K562 (cell line): ENCODE data around the gene ABHD14A. TPM values are rescaled to one million over a fixed set of nuclear protein-coding genes. Genes with fewer than 3 reads are reported as not detected.
A peak's percentile ranks its signal among the peaks of the same experiment; 100 is the strongest.

Experiments used
- ATAC-seq: fragments of 200-7000 bp; cut with Tn5 transposase; 3 replicates; pipeline ENCODE4 v1.9.1; 2020; ENCODE audit warnings: moderate library complexity
- BruUV-seq: library from RNA; stranded (reverse); fragments of 400-500 nt; replicated peaks from 2 replicates; lab custom pipeline; 2021; lab: Mats Ljungman, UMichigan
- CTCF ChIA-PET: fragments of 300-600 bp; formaldehyde crosslinking; extraction: SDS; loops from one replicate; lab custom pipeline; 2021; ENCODE audit warnings: low intra/inter-chr PET ratio; lab: Yijun Ruan, JAX
- POLR2A ChIA-PET: fragments of 300-600, 350-650 bp; sonication (Branson Sonifier 250); formaldehyde crosslinking; extraction: SDS; loops from one replicate; lab custom pipeline; 2021; ENCODE audit warnings: antibody characterized with exemption, inconsistent platforms; lab: Yijun Ruan, JAX
- DNase-seq, 4 experiments: peaks; one replicate each; pipeline versions ENCODE4 v3.0.0 to v3.0.0-alpha.2; 2011 to 2018; ENCODE audit warnings: low spot score in 3 of 4, mixed read lengths in 3 of 4; ENCODE audit errors: extremely low read depth in 1 of 4
- FAIRE-seq: peaks from 2 replicates; lab custom pipeline; 2011; peaks lifted over from hg19 to GRCh38; lab: Jason Lieb, UNC
- H2AFZ ChIP-seq: 2 replicates; pipeline ENCODE4 v1.6.0; 2011; ENCODE audit warnings: low read depth, low read length, control low read depth, inconsistent platforms
- H3K27ac ChIP-seq: fragments of 200-600 bp; 3 replicates; pipeline ENCODE4 v1.8.0; 2011; ENCODE audit warnings: low read depth, mild to moderate bottlenecking, control low read depth, inconsistent platforms, low read length, moderate library complexity, mixed read lengths; ENCODE audit errors: extremely low read depth
- H3K27me3 ChIP-seq, 2 experiments: fragments of 300-600 bp in 1 of 2; 2 replicates in 1 of 2; 3 replicates in 1 of 2; pipeline versions ENCODE4 v1.6.0 to v1.8.0; 2011; ENCODE audit warnings: inconsistent platforms in 2 of 2, low read length in 2 of 2, mild to moderate bottlenecking in 1 of 2, mixed read lengths in 1 of 2, moderate library complexity in 1 of 2; ENCODE audit not compliant: control insufficient read depth in 2 of 2, insufficient read depth in 2 of 2
- H3K36me3 ChIP-seq: fragments of 300-600 bp; 3 replicates; pipeline ENCODE4 v1.8.0; 2011; ENCODE audit warnings: mild to moderate bottlenecking, low read length, inconsistent platforms; ENCODE audit not compliant: control insufficient read depth, insufficient read depth
- H3K4me1 ChIP-seq, 2 experiments: fragments of 200-600 bp in 1 of 2; replicated peaks in 1 of 2; 2 replicates in 1 of 2; 3 replicates in 1 of 2; pipeline versions ENCODE4 v1.5.1 to v1.8.0; 2011; ENCODE audit warnings: inconsistent platforms in 2 of 2, low read length in 2 of 2, mild to moderate bottlenecking in 1 of 2, mixed read lengths in 1 of 2, moderate library complexity in 1 of 2; ENCODE audit not compliant: control insufficient read depth in 2 of 2, insufficient read depth in 2 of 2
- H3K4me2 ChIP-seq: 2 replicates; pipeline ENCODE4 v1.6.1; 2011; ENCODE audit warnings: low read length, control low read depth, inconsistent platforms, mixed read lengths; ENCODE audit not compliant: insufficient read depth
- H3K4me3 ChIP-seq: fragments of 200-600 bp; sonication (generic), shearing (Covaris generic); 2 replicates; pipeline ENCODE4 v1.5.1; 2016; ENCODE audit warnings: control low read depth, inconsistent platforms
- H3K79me2 ChIP-seq: fragments of 200-600 bp; 3 replicates; pipeline ENCODE4 v1.8.0; 2011; ENCODE audit warnings: low read length, inconsistent platforms; ENCODE audit not compliant: control insufficient read depth, insufficient read depth
- H3K9ac ChIP-seq, 2 experiments: 2 replicates each; pipeline versions ENCODE4 v1.6.0 to v1.6.1; 2011; ENCODE audit warnings: low read depth in 2 of 2, low read length in 2 of 2, control low read depth in 1 of 2, inconsistent platforms in 1 of 2, mild to moderate bottlenecking in 1 of 2, mixed read lengths in 1 of 2; ENCODE audit not compliant: insufficient read depth in 1 of 2
- H3K9me1 ChIP-seq: one replicate; pipeline ENCODE4 v1.6.0; 2011; ENCODE audit warnings: inconsistent platforms, mild to moderate bottlenecking, low read length, moderate library complexity; ENCODE audit not compliant: control insufficient read depth, insufficient read depth
- H3K9me3 ChIP-seq: replicated peaks from 2 replicates; pipeline ENCODE4 v1.5.1; 2011; ENCODE audit warnings: low read depth, low read length, inconsistent platforms; ENCODE audit not compliant: control insufficient read depth, insufficient read depth
- H4K20me1 ChIP-seq: replicated peaks from 2 replicates; pipeline ENCODE4 v1.6.1; 2011; ENCODE audit warnings: low read length, inconsistent platforms, mixed read lengths; ENCODE audit not compliant: control insufficient read depth, insufficient read depth
- HDAC1 ChIP-seq, 2 experiments: fragments of 450-650 bp; IDR thresholded peaks; 2 replicates each; pipeline ENCODE4 v1.6.1; 2016 to 2017; ENCODE audit warnings: inconsistent platforms in 1 of 2, mild to moderate bottlenecking in 1 of 2, moderate library complexity in 1 of 2
- HOMEZ ChIP-seq: fragments of 250-450 bp; sonication (Bioruptor Pico); IDR thresholded peaks from 2 replicates; pipeline ENCODE4 v1.4.0; 2020; ENCODE audit warnings: mild to moderate bottlenecking, moderate library complexity
- MTF1 ChIP-seq: fragments of 250-450 bp; sonication (Bioruptor Pico); IDR thresholded peaks from 2 replicates; pipeline ENCODE4 v1.9.0; 2021; ENCODE audit warnings: moderate library complexity, mild to moderate bottlenecking, inconsistent platforms, borderline replicate concordance
- NR0B1 ChIP-seq: fragments of 450-650 bp; IDR thresholded peaks from one replicate; pipeline ENCODE4 v1.6.1; 2018; ENCODE audit warnings: mild to moderate bottlenecking, moderate library complexity; ENCODE audit not compliant: partially characterized antibody
- POLR2G ChIP-seq: fragments of 200-400 bp; formaldehyde crosslinking; IDR thresholded peaks from 2 replicates; pipeline ENCODE4 v1.6.1; 2017; ENCODE audit warnings: low read depth, mild to moderate bottlenecking, antibody characterized with exemption, low read length, moderate library complexity
- SRF ChIP-seq, 2 experiments: fragments of 250-450, 450-650 bp in 1 of 2; sonication (Bioruptor Pico) in 1 of 2; sonication (generic) in 1 of 2; formaldehyde crosslinking; IDR thresholded peaks; 2 replicates each; pipeline versions ENCODE4 v1.5.0 to v1.5.1; 2020 to 2022; ENCODE audit warnings: mild to moderate bottlenecking in 1 of 2, missing genetic modification reagents in 1 of 2
- TAL1 ChIP-seq: fragments of 450-650 bp; IDR thresholded peaks from 2 replicates; pipeline ENCODE4 v1.6.1; 2016; ENCODE audit warnings: mild to moderate bottlenecking
- TCFL5 ChIP-seq: fragments of 250-450 bp; sonication (Bioruptor Pico); conservative IDR thresholded peaks from 2 replicates; pipeline ENCODE4 v1.6.1; 2021; ENCODE audit warnings: mild to moderate bottlenecking, moderate library complexity, matching md5 sums
- ZNF280A ChIP-seq: fragments of 450-650 bp; IDR thresholded peaks from 2 replicates; pipeline ENCODE4 v1.6.1; 2018; ENCODE audit warnings: mild to moderate bottlenecking, low read depth; ENCODE audit not compliant: partially characterized antibody
- ZNF347 ChIP-seq: fragments of 450-650 bp; formaldehyde crosslinking; IDR thresholded peaks from 2 replicates; pipeline ENCODE4 v1.4.0; 2020; ENCODE audit warnings: low read depth, mild to moderate bottlenecking, moderate library complexity
- ZNF449 ChIP-seq: fragments of 250-450 bp; sonication (Bioruptor Pico); IDR thresholded peaks from 2 replicates; pipeline ENCODE4 v1.8.0; 2022; ENCODE audit warnings: moderate library complexity, mild to moderate bottlenecking, inconsistent platforms
- WGBS: fragments of 100-300 bp; shearing (Covaris generic); methylation state at CpG from one replicate; pipeline ENCODE4 v1.1.6; 2016; ENCODE audit warnings: low coverage, mixed read lengths; ENCODE audit not compliant: insufficient coverage; ENCODE audit errors: missing lambda C conversion rate; 5-methylcytosine and 5-hydroxymethylcytosine counted together
- in situ Hi-C: fragments of 300-500 bp; cut with MboI; formaldehyde crosslinking; loops from 4 replicates; pipeline ENCODE4 v1.15.0; 2018; ENCODE audit warnings: inconsistent platforms, mixed read lengths
- intact Hi-C: fragments of 100-400 bp; cut with micrococcal nuclease; formaldehyde crosslinking; loops from 2 replicates; pipeline ENCODE4 v1.14.2; 2022
- polyA plus RNA-seq, 8 experiments: library from polyadenylated mRNA; depleted of rRNA in 4 of 8; stranded (reverse) in 5 of 8; unstranded in 3 of 8; fragments of >200 nt; fragmentation: Nextera tagmentation in 2 of 8; fragmentation: Illumina TruSeq in 1 of 8; extraction: Ambion mirVana in 2 of 8; extraction: Trizol in 1 of 8; gene quantifications; 2 replicates each; pipeline versions ENCODE4 v1.2.1 to v1.2.3, GENCODE V29; 2011 to 2014; ENCODE audit warnings: inconsistent platforms in 1 of 8, missing spikeins in 1 of 8
- total RNA-seq, 7 experiments: library from RNA; depleted of rRNA in 6 of 7; stranded (reverse); fragments of >200 nt in 6 of 7; fragmentation: Illumina TruSeq in 2 of 7; extraction: Trizol in 2 of 7; gene quantifications; 2 replicates each; pipeline versions ENCODE4 v1.2.1 to v1.2.3, GENCODE V29; 2011 to 2021; ENCODE audit warnings: low replicate concordance in 1 of 7
- TF ChIP-seq, protein P1 (sequence below), 3 experiments: fragments of 200-800 bp in 1 of 3; sonication (Bioruptor generic) in 1 of 3; sonication (generic) in 1 of 3; formaldehyde crosslinking in 1 of 3; IDR thresholded peaks; 2 replicates each; pipeline versions ENCODE4 v1.6.1 to v1.8.0; 2016 to 2022; ENCODE audit warnings: mild to moderate bottlenecking in 2 of 3, missing compliant biosample characterization in 2 of 3, missing genetic modification characterization in 2 of 3, missing genetic modification reagents in 1 of 3

Gene ABHD14A
- total and polyA plus RNA-seq, 9 of the 15 experiments (the other 6 are each of a cell fraction or from before 2014, with no cell fraction given), result 0.90 to 10.5 (median 8.3) TPM

DNA sequence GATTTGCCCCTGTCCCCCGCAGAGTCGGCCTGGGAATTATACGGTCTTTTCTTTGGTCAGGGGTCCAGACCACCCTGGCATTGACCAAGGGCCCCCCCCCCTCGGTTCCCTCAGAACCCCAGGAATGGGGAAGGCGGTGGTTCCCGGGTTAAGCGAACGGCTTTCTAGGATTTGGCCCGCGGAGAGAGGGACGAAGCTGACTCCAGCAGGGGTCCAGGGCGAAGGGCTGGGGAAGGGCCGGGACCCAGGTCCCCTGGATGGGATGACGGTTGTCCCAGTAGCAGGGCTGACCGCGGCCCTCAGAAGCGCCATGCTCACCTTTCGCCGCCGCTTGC, 33.4 kb upstream of the ABHD14A start:
- FAIRE-seq, result no peak
- ChIA-PET POLR2A (interaction anchor here (0.6 to 1.2 kb wide), 7 partner anchors 9 to 218 kb away, joined by 3 to 6 read pairs (median 4); partner anchors contain the start of gene ACY1), CTCF (interaction anchor here (1.0 kb wide), 1 partner anchor 203 kb away, joined by 4 read pairs; no protein-coding TSS in a partner anchor)
- Histone ChIP-seq H3K27me3 (no peaks in the 10 kb centered on the region), H3K9ac (peak overlapping the region; percentile 78 to 92), H2AFZ (no peak overlapping the region), H3K27ac (peak overlapping the region; percentile 61), H3K4me2 (peak overlapping the region; percentile 83), H3K4me1 (peaks cover 19 to 33% of the 10 kb centered on the region in 2 experiments; a peak in 4 of 5 replicates), H3K9me3 (no peaks in the 10 kb centered on the region), H3K79me2 (peaks cover 35% of the 10 kb centered on the region), H3K4me3 (peak overlapping the region; percentile 90), H3K9me1 (peaks cover 5% of the 10 kb centered on the region), H3K36me3 (peaks cover 41% of the 10 kb centered on the region; the same call in 2 of the 3 replicates), H4K20me1 (no peaks in the 10 kb centered on the region)
- intact Hi-C loops (loop anchor here (5.0 kb wide), 1 partner anchor 201 kb away; no protein-coding TSS in a partner anchor), in situ Hi-C loops (no loop called here)
- no peak for ATAC-seq
- BruUV-seq, result no TSS peak
- 0% methylated on average over 11 of the region's 20 CpGs for WGBS
- peak in 1 of 4 experiments; percentile 20 for DNase-seq
- TF ChIP-seq MTF1 (CRISPR knock-in tag), result no peak
- TF ChIP-seq ZNF449, result no peak
- no peak for TF ChIP-seq ZNF347
- TF ChIP-seq TCFL5, result no peak
- TF ChIP-seq NR0B1, result no peak
- TF ChIP-seq SRF (CRISPR knock-in tag; IDR thresholded peaks at IDR 0.05), result no peak
- peak in 1 of 2 experiments; percentile 61; a peak in 1 of 4 replicates for TF ChIP-seq HDAC1 (IDR thresholded peaks at IDR 0.05)
- TF ChIP-seq HOMEZ (CRISPR knock-in tag), result no peak
- TF ChIP-seq, protein P1, sequence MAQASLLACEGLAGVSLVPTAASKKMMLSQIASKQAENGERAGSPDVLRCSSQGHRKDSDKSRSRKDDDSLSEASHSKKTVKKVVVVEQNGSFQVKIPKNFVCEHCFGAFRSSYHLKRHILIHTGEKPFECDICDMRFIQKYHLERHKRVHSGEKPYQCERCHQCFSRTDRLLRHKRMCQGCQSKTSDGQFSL (CRISPR knock-in tag; IDR thresholded peaks at IDR 0.05), result peak; percentile 78; the same call in 1 of the 2 replicates
- TF ChIP-seq, protein P1 (tag; IDR thresholded peaks at IDR 0.05), result no peak
- no peak for TF ChIP-seq POLR2G
- TF ChIP-seq TAL1, result no peak
- TF ChIP-seq ZNF280A, result no peak
